HepG2 (cell line): ENCODE results near the gene FTSJ1.
"Not testable (repeated sequence)": the region's sequence is repeated elsewhere in the genome, so short reads cannot be mapped to it uniquely, and the experiment has no call there.

ENCODE experiments used
- CAMTA2 ChIP-seq: sonication (generic); formaldehyde crosslinking; IDR thresholded peaks from 2 replicates; pipeline ENCODE4 v1.4.0; 2020; ENCODE audit warnings: mild to moderate bottlenecking, missing genetic modification reagents, borderline replicate concordance
- FOXA1 ChIP-seq, 2 experiments: fragments of 450-650 bp in 1 of 2; sonication (generic) in 1 of 2; formaldehyde crosslinking in 1 of 2; IDR thresholded peaks; 2 replicates each; pipeline versions ENCODE4 v1.4.0 to v1.6.1; 2016 to 2020; ENCODE audit warnings: missing genetic modification reagents in 1 of 2
- FOXJ3 ChIP-seq: sonication (generic); formaldehyde crosslinking; IDR thresholded peaks from 2 replicates; pipeline ENCODE4 v1.4.0; 2020; ENCODE audit warnings: missing genetic modification reagents, mild to moderate bottlenecking, borderline replicate concordance
- RAD51 ChIP-seq: fragments of 450-650 bp; IDR thresholded peaks from 2 replicates; pipeline ENCODE4 v1.6.1; 2016; ENCODE audit warnings: borderline replicate concordance
- XRCC5 ChIP-seq: fragments of 200-400 bp; formaldehyde crosslinking; optimal IDR thresholded peaks from 2 replicates; pipeline ENCODE3; 2017; ENCODE audit warnings: mild to moderate bottlenecking, low read length
- TF ChIP-seq, protein P1 (sequence below): fragments of 450-650 bp; IDR thresholded peaks from 2 replicates; pipeline ENCODE4 v1.6.1; 2017

DNA sequence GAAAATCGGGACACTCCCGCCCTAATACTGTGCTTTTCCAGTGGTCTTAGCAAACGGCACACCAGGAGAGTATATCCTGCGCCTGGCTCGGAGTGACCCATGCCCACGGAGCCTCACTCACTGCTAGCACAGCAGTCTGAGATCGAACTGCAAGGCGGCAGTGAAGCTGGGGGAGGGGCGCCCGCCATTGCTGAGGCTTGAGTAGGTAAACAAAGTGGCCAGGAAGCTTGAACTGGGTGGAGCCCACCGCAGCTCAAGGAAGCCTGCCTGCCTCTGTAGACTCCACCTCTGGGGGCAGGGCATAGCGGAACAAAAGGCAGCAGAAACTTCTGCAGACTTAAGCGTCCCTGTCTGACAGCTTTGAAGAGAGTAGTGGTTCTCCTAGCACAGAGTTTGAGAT lies 42.3 kb upstream of the FTSJ1 start:
- TF ChIP-seq FOXJ3 (CRISPR knock-in tag); CAMTA2 (CRISPR knock-in tag); FOXA1 (IDR thresholded peaks at IDR 0.05); XRCC5; RAD51: not testable (repeated sequence)
- 0 out of 2 replicates have a peak, but pooled peaks have one; percentile 14 for TF ChIP-seq FOXA1 (CRISPR knock-in tag; IDR thresholded peaks at IDR 0.05)
- TF ChIP-seq, protein P1, sequence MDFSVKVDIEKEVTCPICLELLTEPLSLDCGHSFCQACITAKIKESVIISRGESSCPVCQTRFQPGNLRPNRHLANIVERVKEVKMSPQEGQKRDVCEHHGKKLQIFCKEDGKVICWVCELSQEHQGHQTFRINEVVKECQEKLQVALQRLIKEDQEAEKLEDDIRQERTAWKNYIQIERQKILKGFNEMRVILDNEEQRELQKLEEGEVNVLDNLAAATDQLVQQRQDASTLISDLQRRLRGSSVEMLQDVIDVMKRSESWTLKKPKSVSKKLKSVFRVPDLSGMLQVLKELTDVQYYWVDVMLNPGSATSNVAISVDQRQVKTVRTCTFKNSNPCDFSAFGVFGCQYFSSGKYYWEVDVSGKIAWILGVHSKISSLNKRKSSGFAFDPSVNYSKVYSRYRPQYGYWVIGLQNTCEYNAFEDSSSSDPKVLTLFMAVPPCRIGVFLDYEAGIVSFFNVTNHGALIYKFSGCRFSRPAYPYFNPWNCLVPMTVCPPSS: not testable (repeated sequence)
